GM18508 (cell line): Measurements from ENCODE around the gene SIGLEC14.
"Not testable (repeated sequence)": the region's sequence is repeated elsewhere in the genome, so short reads cannot be mapped to it uniquely, and the experiment has no call there.

Experiments
- ATAC-seq: cut with Tn5 transposase; IDR thresholded peaks from one replicate; pipeline ENCODE4 v1.9.1; 2021; ENCODE audit warnings: moderate number of reproducible peaks; ENCODE audit not compliant: insufficient read depth, unreplicated experiment

Gene SIGLEC14

DNA sequence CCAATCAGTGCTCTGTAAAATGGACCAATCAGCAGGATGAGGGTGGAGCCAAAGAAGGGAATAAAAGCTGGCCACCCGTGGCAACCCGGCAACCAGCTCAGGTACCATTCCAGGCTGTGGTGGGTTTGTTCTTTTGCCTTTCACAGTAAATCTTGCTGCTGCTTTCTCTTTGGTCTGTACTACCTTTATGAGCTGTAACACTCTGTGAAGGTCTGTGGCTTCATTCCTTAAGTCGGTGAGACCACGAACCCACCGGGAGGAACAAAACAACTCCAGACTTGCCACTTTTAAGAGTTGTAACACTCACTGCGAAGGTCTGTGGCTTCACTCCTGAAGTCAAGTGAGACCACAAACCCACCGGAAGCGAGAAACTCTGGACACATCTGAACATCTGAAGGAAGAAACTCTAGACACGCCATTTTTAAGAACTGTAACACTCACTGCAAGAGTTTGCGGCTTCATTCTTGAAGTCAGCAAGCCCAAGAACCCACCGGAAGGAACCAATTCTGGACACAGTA, 30.0 kb upstream of the SIGLEC14 start:
- no peak for ATAC-seq

DNA sequence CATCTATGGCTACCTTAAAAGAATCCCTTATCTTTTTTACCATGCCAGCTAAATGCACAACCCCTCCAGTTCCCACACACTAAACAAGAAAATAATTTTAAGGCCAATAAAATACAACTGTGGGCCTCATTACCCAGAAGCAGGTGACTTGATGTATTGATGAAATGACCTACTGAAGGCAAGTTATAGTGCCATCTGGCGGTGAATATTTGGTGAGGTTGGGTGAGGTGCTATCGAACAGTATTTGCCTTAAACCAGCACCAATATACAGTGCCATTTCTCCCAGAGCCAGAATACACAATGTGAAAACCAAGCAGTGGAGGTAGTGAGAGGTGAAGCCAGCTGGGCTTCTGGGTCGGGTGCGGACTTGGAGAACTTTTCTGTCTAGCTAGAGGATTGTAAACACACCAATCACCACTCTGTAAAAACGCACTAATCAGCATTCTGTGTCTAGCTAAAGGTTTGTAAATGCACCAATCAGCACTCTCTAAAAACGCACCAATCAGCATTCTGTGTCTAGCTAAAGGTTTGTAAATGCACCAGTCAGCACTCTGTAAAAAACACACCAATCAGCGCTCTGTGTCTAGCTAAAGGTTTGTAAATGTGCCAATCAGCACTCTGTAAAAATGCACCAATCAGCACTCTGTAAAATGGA, 29.4 kb upstream of the SIGLEC14 start:
- ATAC-seq, result not testable (repeated sequence)

DNA sequence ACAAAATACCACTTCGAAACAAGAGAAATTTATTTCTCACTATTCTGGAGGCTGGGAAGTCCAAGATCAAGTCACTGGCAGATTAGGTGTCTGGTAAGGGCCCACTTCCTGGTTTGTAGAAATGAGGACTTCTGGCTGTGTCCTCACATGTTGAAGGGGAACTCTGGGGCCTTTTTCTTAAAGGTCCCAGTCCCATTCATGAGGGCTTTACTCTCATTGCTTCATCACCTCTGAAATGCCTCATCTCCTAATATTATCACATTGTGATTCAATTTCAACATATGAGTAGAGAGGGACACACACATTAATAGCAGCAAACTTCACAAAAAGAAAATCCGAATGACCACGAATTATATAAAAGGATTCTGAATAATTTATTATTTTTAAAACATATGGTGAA, 21.6 kb upstream of the SIGLEC14 start:
- ATAC-seq, result no peak

DNA sequence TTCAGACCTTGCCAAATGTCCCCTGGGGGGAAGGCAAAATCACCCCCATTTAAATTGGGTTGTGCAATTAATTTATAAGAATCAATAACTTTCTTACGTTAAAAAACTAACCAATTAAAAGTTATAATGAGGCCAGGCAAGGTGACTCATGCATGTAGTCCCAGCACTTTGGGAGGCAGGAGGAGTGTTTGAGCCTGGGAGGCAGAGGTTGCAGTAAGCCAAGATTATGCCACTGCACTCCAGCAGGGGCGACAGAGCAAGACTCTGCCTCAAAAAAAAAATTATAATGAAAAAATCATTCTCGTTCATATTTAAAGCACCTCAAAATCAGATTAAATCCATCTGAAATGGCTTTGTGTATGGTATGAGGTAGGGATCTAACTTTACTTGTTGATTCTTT, 18.4 kb upstream of the SIGLEC14 start:
- no peak for ATAC-seq

DNA sequence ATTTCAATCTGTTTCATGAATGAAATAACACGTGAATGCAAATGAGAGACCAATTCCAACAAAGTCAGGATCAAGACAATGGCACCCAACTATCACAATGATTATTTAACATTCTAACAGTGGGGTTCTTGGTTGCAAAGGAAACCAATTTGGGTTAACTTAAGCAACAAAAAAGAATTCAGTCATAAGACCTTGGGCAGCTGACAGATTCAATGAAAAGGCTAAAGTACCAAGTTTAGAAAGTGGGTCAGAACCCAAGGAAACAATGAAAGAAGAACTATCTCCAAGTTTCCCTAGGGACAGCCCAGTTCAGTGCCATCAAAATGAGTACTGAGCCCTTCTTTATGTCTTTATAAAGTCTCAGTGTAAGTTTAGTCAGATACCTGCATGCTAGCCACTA, 17.5 kb upstream of the SIGLEC14 start:
- ATAC-seq, result no peak

DNA sequence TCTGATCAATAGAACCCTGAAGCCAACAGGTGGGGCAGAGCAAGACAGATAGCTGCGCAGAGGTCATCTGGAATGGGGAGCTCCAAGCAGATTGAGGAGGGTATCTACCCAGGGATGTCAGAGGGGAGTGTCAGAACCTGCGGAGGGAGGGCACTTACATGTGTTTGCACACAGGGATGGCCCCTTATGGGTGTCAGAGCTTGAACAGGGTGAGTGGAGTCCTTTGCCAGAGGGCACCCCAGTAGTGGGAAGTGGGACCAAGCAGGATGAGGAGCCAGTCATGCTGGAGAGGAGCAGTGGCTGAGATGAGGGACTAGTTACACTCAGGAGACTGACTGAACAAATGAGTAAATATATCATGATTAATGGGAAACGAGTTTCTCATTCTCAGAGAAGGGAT, 17.0 kb upstream of the SIGLEC14 start:
- ATAC-seq, result no peak

DNA sequence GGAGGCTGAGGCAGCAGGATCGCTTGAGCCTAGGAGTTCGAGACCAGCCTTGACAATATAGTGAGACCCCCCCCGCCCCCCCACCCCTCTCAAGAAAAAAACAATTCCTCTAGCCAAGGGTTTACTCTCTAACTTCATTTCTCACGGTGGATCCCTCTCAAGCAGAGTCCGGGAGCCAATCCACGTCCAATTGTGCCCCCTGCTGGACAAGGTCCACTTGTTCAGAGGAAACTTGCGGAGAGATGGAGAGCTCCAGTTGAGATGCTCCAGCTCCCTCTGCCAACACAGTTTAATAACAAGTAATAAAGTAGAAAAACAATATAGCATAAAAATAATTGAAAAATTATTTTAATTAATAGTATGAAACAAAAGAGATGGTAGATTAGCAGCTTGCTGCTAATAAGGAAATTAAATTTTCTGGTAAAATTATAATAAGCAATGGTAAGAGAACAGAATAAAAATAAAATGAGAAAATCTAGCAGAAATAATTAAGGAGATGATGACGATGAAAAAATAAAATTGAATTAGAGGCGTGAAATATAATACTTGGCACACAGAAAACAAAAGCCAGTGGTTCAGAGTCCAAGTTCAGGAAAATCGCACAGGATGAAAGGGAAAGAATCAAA, 14.5 kb upstream of the SIGLEC14 start:
- no peak for ATAC-seq

DNA sequence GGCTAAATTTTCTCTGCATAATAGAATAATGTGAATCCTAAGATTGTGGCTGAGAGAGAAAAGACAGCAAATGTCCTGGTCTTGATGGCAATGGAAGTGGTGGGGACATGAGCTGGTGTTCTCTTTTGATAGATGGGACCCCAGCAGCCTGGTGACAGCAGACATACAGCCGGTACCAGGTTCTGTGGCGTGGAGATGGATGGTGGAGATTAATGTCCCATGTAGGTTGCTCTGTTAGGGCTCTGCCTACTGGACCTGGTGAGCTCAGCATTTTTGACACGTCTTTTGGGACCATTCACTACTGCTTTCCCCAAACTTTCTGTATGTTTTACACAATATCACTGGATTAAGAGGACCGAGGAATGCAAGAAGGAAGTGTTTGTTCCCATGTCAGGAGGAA, 8.2 kb upstream of the SIGLEC14 start:
- no peak for ATAC-seq

DNA sequence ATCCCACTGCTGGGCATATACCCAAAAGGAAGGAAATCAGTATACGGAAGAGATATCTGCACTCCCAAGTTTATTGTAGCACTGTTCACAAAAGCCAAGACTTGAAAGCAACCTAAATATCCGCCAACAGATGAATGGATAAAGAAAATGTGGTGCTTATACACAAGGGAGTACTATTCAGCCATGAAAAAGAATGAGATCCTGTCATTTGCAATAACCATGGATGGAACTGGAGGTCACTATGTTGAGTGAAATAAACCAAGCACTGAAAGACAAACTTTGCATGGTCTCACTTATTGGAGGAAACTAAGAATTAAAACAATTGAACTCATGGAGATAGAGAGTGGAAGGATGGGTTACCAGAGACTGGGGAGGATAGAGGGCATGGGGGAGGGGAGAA, 6.5 kb upstream of the SIGLEC14 start:
- no peak for ATAC-seq

DNA sequence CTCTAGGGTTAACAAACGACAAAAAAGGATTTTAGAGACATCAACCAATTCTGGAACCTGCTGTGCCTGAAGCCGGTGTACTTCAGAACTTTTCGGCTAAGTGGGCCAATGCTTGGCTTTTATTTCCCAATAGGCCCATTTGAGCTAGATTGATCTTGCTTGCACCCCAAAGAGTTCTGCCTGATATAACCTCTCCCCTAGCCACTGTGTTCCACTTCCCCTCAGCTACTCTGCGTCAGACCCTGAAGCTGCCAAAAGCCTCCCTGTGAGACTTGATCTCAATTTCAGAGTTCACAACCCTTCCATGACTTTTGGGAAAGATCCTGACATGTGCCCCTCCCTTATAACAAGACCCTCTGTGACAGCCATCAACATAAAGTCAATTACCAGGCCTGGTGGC, 5.6 kb upstream of the SIGLEC14 start:
- ATAC-seq, result no peak

DNA sequence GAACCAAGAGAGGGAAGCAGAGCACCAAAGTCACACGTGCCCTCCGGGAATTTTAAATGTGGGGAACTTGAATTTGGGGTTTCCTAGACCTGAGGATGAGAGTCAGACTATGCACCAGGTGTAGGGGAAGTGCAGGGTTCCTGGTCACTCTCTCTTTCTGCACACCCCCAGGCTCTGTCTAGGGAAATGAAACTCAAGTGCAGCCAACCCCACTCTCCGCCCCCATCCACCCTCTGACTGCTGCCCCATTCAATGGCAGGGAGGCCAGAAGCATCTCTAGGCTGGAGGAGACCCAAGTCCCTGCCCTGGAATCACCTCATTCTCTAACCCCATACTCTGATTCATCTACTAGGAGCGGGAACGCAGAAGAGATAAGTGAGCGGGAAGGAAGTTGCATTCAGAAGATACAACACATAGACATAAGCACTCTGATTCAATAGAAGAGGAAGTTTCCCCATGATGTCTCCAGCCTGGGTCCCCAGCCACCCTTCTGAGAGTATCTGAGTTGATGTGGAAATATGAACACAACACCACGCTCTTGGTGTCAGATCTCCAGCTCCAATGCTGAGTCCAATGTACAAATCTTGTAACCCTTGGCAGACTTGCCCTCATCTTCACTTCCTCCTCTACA, 4.7 kb upstream of the SIGLEC14 start:
- ATAC-seq, result no peak

DNA sequence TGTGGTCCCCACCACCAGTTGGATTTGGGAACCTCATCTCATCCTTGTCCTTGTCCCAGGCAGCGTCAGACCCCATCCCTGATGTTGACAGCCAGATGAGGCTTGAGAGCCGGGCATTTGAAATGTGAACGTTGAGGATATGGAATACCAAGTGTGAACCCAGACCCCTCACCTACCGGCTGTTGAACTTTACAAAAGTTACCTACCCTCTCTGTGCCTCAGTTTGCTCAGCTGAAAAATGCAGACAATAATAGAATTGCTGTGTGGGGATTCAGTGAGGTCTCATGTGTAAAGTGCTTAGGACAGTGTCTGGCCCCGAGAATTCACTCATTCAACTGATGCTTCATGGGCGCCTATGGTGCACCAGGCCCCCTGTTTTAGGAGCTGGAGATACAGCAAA, 693 bp upstream of the SIGLEC14 start:
- ATAC-seq, result no peak

DNA sequence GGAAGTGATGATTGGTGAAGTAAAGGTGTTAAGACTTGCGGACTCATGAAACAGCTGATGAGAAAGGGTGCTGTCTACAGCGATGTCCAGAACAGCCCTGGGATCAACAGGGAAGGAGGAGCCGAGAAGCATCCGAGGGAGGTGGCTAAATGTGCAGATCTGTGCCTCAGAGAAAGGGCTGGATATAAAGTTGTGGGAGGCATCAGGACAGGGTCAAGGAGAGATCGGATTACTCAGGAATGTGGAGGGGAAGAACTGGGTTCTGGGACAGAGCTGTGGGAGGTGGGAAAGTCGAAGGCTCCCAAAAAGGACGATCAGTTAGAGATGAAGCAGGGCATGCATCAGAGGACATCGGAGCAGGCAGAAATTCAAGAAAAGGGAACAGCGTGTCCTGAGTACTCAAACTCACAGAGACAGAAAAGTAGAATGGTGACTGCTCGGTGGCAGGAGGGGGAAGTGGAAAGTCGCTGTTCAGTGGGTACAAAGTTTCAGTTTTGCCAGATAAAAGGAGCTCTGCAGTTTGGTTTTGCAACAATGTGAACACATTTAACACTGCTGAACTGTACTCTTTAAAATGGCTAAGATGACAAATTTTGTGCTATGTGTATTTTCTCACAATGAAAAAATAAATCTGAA, 1.9 kb downstream of the SIGLEC14 start:
- ATAC-seq, result no peak

DNA sequence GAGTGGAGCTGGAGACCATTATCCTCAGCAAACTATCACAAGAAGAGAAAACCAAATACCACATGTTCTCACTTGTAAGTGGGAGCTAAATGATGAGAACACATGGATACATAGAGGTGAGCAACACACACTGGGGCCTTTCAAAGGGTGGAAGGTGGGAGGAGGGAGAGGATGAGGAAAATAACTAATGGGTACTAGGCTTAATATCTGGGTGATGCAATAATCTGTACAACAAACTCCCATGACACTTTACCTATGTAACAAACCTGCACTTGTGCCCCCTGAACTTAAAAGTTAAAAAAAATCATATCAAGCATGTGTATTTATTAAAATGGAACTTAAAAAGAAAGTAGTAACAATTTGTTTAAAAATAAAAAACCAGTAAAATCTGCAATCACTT, 5.0 kb downstream of the SIGLEC14 start:
- ATAC-seq, result no peak

DNA sequence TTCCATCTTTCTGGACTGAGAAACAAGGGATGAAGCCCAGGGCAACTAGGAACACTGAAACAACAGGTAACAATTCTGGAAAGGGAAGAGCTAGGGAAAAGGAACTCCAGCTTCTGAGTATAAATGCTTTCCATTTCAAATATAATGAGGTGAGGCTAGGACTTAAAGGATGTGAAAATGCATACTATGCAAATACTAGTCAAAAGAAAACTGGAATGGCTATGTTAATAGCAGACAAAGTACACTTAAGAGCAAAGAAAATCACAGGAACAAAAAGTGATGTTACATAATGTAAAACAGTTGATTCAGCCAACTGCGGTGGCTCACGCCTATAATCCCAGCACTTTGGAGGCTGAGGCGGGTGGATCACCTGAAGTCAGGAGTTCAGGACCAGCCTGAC, 6.2 kb downstream of the SIGLEC14 start:
- ATAC-seq, result no peak

DNA sequence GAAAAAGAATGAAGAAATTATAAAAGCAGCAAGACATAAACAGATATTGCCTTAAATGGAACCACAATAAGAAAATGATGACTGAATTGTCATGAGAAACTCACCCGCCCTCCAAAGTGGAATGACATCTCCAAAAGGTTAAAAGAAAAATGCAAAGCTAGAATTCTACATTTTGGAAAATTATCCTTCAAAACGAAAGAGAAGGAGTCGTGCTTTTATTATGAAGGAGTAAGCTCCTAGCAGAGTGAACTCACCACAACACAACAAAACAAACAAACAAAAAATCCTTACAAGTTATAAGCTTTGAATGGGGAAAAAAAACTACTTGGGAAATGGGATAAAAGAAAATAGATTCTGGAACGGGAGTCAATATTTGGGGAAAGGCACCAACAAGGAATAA, 6.7 kb downstream of the SIGLEC14 start:
- no peak for ATAC-seq

DNA sequence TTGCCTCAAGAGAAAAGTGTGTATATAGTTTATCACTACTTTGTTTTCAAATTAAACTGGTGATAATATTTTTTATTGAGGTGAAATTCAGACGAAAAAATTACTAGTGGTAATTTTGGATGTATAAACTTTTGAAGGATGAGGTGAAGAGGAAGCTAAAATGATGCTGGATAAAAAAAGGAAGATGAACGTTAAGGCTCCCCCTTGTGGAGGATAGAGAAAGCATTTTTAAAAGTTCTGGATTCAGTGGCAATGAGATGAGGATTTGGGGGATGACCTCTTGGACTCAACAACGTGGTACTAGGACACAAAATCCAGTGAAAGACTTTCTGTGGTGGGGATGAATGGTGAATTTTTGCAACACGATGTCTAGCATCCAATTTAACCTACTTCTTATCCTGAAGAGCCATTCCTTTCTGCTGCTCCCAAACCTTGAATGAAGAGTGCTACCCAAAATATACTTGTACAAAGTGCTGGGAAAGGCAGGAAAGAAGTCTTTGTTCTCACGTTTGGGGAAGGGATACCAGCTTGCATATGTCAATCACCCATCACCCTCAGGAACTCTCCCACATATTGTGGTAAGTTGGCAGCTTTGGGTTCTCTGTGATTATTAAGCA, 9.2 kb downstream of the SIGLEC14 start:
- ATAC-seq, result no peak

DNA sequence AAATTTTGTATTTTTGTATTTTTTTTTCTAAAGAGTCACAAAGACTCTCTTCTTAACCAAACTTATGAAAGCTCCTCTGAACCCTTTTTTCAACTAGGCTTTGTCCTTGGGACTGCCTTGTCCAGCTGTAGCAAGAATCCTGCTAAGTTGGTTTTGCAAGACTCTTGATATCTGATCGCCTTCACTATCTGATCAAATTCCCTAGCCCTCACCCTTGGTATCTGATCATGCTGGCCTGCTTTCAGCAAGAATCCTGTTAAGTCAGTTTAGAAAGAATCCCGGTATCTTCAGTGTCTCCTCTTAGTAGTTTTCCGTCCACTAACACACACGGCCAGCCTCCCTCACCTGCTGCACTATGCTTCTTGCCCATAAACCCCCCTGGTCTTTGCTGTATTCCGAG, 14.5 kb downstream of the SIGLEC14 start:
- no peak for ATAC-seq

DNA sequence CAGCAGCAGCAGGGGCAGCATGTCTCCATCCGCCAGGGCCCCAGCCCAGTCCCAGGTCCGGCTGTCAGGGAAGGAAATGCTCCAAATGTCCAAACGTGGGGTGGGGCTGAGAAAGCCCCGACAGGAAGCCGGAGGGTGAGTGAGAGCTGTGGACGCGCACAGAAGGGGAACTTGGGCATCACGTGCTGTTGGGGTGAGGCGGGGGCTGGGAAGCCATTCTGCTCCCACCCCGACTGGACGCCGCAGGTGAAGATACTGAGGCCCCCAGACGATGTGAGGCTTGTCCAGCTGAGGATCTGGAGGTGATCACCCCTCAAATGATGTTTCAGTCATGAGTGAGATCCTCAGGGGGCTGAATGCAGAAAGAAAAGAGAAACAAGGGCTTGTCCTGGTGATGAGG, 16.3 kb downstream of the SIGLEC14 start, which contains the start of gene SIGLEC5:
Gene SIGLEC5 (minus strand): TSS at position 87 of the 400 bp plus-strand sequence. CDS start 66 bp downstream, at position 21.
- ATAC-seq, result not testable (repeated sequence)

DNA sequence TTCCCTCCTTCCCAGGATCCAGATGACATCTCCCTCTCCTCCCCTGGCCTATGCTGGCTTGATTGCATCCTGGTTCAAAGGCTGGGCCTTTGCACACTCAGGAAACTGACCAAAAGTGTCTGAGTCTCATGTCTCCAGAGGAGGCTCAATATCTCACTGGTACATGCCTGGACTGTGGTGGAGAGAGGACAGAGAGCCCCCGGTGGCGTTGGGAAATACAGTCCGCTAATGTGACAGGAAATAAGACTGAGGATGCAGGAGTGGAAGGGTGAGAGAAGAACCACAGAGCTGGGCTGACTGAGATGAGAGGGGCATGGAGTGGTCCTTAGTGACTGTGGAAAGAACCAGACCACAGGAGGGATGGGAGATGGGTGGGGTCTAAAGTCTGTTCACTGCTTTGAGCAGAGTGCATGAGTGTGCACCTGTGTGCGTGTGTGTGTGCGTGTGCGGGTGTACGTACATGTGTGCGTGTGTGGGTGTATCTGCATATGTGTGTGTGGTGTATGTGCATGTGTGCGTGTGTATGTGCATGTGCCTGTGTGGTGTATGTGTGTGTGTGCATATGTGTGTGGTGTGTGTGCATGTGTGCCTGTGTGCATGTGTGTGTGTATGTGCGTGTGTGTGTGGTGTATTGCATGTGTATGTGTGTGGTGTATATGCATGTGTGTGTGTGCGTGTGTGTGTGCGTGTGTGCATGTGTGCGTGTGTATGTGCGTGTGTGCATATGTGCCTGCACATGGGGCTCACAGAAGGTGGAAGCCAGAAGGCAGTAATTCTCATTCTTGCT, 18.3 kb downstream of the SIGLEC14 start:
- no peak for ATAC-seq
